HepG2 (cell line): Measurements from ENCODE around the gene CACNB4. TPM values are rescaled to one million over a fixed set of nuclear protein-coding genes. Genes with fewer than 3 reads are reported as not detected.

ENCODE experiments used
- CBX2 ChIP-seq, 2 experiments: fragments of 200-600 bp in 1 of 2; sonication (generic); formaldehyde crosslinking in 1 of 2; IDR thresholded peaks; 2 replicates each; pipeline versions ENCODE4 v1.7.0 to v1.8.1; 2018 to 2022; ENCODE audit warnings: low read depth in 2 of 2, low read length in 1 of 2, mild to moderate bottlenecking in 1 of 2, missing genetic modification reagents in 1 of 2
- ELF4 ChIP-seq: sonication (generic); formaldehyde crosslinking; IDR thresholded peaks from 2 replicates; pipeline ENCODE4 v1.5.0; 2020; ENCODE audit warnings: missing genetic modification reagents, mild to moderate bottlenecking, moderate library complexity, borderline replicate concordance
- EP300 ChIP-seq, 3 experiments: sonication (generic) in 1 of 3; formaldehyde crosslinking in 1 of 3; IDR thresholded peaks; 2 replicates each; pipeline versions ENCODE4 v1.5.1 to v1.6.1; 2011 to 2020; ENCODE audit warnings: low read depth in 2 of 3, low read length in 2 of 3, borderline replicate concordance in 1 of 3, improper control_type of control experiment in 1 of 3, mild to moderate bottlenecking in 1 of 3, missing genetic modification reagents in 1 of 3, moderate library complexity in 1 of 3
- ETV5 ChIP-seq: IDR thresholded peaks from 2 replicates; pipeline ENCODE4 v1.6.1; 2018; ENCODE audit warnings: missing biosample characterization, missing genetic modification reagents, inconsistent platforms, borderline replicate concordance
- FOXO1 ChIP-seq: sonication (generic); formaldehyde crosslinking; IDR thresholded peaks from 2 replicates; pipeline ENCODE4 v1.4.0; 2020; ENCODE audit warnings: missing genetic modification reagents
- GABPB1 ChIP-seq: IDR thresholded peaks from 2 replicates; pipeline ENCODE4 v1.6.1; 2016; ENCODE audit warnings: mild to moderate bottlenecking, missing genetic modification reagents, moderate library complexity, missing compliant biosample characterization
- ISL2 ChIP-seq: sonication (generic); formaldehyde crosslinking; IDR thresholded peaks from 2 replicates; pipeline ENCODE4 v1.5.0; 2020; ENCODE audit warnings: missing genetic modification reagents
- KDM3A ChIP-seq: IDR thresholded peaks from 2 replicates; pipeline ENCODE4 v1.6.1; 2018; ENCODE audit warnings: low read depth, missing compliant biosample characterization
- MXD4 ChIP-seq: IDR thresholded peaks from 2 replicates; pipeline ENCODE4 v1.6.1; 2016; ENCODE audit warnings: mild to moderate bottlenecking, missing biosample characterization, missing genetic modification reagents
- PHF8 ChIP-seq: sonication (generic); formaldehyde crosslinking; IDR thresholded peaks from 2 replicates; pipeline ENCODE4 v1.5.0; 2020; ENCODE audit warnings: missing genetic modification reagents
- POLR2AphosphoS2 ChIP-seq: IDR thresholded peaks from 2 replicates; pipeline ENCODE4 v1.6.1; 2011; ENCODE audit warnings: low read depth, low read length, improper control_type of control experiment
- RXRA ChIP-seq: sonication (generic); formaldehyde crosslinking; IDR thresholded peaks from 2 replicates; pipeline ENCODE4 v1.5.1; 2020; ENCODE audit warnings: missing genetic modification reagents
- SAP130 ChIP-seq: IDR thresholded peaks from 2 replicates; pipeline ENCODE4 v1.6.1; 2016; ENCODE audit warnings: low read depth
- SP140L ChIP-seq: sonication (generic); formaldehyde crosslinking; IDR thresholded peaks from 2 replicates; pipeline ENCODE4 v1.4.0; 2020; ENCODE audit warnings: missing genetic modification reagents, borderline replicate concordance
- SSRP1 ChIP-seq: IDR thresholded peaks from 2 replicates; pipeline ENCODE4 v1.6.1; 2016; ENCODE audit warnings: control low read depth
- TEAD3 ChIP-seq: optimal IDR thresholded peaks from 2 replicates; pipeline ENCODE3; 2016; ENCODE audit warnings: borderline replicate concordance
- TOE1 ChIP-seq: sonication (generic); formaldehyde crosslinking; IDR thresholded peaks from 2 replicates; pipeline ENCODE4 v1.4.0; 2020; ENCODE audit warnings: mild to moderate bottlenecking, missing genetic modification reagents
- TSC22D2 ChIP-seq: sonication (generic); formaldehyde crosslinking; IDR thresholded peaks from 2 replicates; pipeline ENCODE4 v1.5.1; 2020; ENCODE audit warnings: missing genetic modification reagents, mild to moderate bottlenecking, borderline replicate concordance
- YY1 ChIP-seq: IDR thresholded peaks from 2 replicates; pipeline ENCODE4 v1.6.1; 2011; ENCODE audit warnings: low read length, low read depth, moderate library complexity, mild to moderate bottlenecking; ENCODE audit not compliant: insufficient read depth, insufficient replicate concordance
- ZFP36L1 ChIP-seq: sonication (generic); formaldehyde crosslinking; IDR thresholded peaks from 2 replicates; pipeline ENCODE4 v1.8.0; 2022; ENCODE audit warnings: mild to moderate bottlenecking, missing genetic modification reagents, moderate library complexity
- ZNF44 ChIP-seq: sonication (generic); formaldehyde crosslinking; IDR thresholded peaks from 2 replicates; pipeline ENCODE4 v1.5.1; 2020; ENCODE audit warnings: mild to moderate bottlenecking, missing genetic modification reagents
- ZNF441 ChIP-seq: sonication (generic); formaldehyde crosslinking; IDR thresholded peaks from 2 replicates; pipeline ENCODE4 v1.7.0; 2021; ENCODE audit warnings: missing genetic modification reagents, borderline replicate concordance
- ZNF713 ChIP-seq: sonication (generic); formaldehyde crosslinking; IDR thresholded peaks from 2 replicates; pipeline ENCODE4 v1.4.0; 2020; ENCODE audit warnings: mild to moderate bottlenecking, missing genetic modification reagents
- polyA plus RNA-seq, 8 experiments: library from polyadenylated mRNA; depleted of rRNA in 3 of 8; stranded (reverse) in 7 of 8; unstranded in 1 of 8; fragments of >200 nt; fragmentation: Illumina TruSeq in 4 of 8; extraction: Trizol in 4 of 8; gene quantifications; 2 replicates each; pipeline versions ENCODE4 v1.2.1 to v1.2.3, GENCODE V29; 2011 to 2016; ENCODE audit warnings: low read depth in 4 of 8, missing spikeins in 1 of 8, mixed read lengths in 1 of 8; ENCODE audit not compliant: insufficient read depth in 1 of 8
- total RNA-seq, 5 experiments: library from RNA; depleted of rRNA; stranded (reverse); fragments of >200 nt; fragmentation: Illumina TruSeq; extraction: Trizol; gene quantifications; 2 replicates each; pipeline ENCODE4 v1.2.3, GENCODE V29; 2016; ENCODE audit warnings: low read depth in 1 of 5
- TF ChIP-seq, protein P1 (sequence below): sonication (generic); formaldehyde crosslinking; IDR thresholded peaks from 2 replicates; pipeline ENCODE4 v1.8.1; 2023; ENCODE audit warnings: mild to moderate bottlenecking, moderate library complexity, missing genetic modification reagents
- TF ChIP-seq, protein P2 (sequence below): IDR thresholded peaks from 2 replicates; pipeline ENCODE4 v1.6.1; 2012; ENCODE audit warnings: inconsistent platforms
- TF ChIP-seq, protein P3 (sequence below): sonication (generic); formaldehyde crosslinking; IDR thresholded peaks from 2 replicates; pipeline ENCODE4 v1.4.0; 2020; ENCODE audit warnings: low read depth, missing genetic modification reagents

The CACNB4 gene
- total and polyA plus RNA-seq, 2 of the 13 experiments (the other 11 are each of a cell fraction or from before 2014, with no cell fraction given): 5.1 to 14.3 TPM

DNA sequence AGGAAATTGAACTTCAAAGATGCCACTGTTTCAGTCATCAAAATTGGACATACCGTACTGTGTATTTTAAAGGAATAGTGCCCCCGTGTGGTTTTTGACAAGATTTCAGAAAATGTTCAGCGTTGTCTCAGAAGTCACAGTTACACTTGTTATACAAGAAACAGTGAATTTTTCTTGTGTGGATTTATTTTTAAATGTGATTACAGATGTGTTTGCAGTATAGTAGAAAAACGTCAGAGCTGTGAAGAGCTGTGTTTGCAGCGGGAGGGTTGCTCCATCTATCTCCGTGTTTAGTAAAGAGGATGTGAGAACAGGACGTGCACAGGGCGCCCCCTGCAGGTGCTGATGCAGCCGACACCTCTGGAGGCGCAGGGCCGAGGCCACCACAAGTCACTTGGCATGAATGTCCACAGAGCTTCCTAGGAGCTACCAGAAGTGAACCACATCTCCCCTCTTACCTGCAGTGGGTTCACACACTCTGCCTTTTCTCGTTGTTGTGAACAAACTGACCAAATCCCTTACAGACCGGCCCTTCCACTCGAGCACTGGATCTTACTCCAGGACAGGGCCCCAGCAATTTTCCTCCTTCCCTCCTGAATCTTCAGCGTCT is 73.1 kb downstream of the CACNB4 start (continued):
- no peak for TF ChIP-seq CBX2 (IDR thresholded peaks at IDR 0.05; ENCODE audit: low read depth, low read length)
- 0 out of 2 replicates have a peak, but pooled peaks have one; percentile 29 for TF ChIP-seq CBX2 (CRISPR knock-in tag; IDR thresholded peaks at IDR 0.05; ENCODE audit: low read depth)
- 0 out of 4 replicates have a peak, but pooled peaks of 1 of the 2 experiments have one; percentile 23 for TF ChIP-seq EP300 (IDR thresholded peaks at IDR 0.05; ENCODE audit: low read depth in 2 of 2, low read length in 2 of 2)
- TF ChIP-seq EP300 (CRISPR knock-in tag; IDR thresholded peaks at IDR 0.05; ENCODE audit: borderline replicate concordance): no peak
- peak; percentile 38; the same call in 1 of the 2 replicates for TF ChIP-seq PHF8
- peak; percentile 51; the same call in 1 of the 2 replicates for TF ChIP-seq MXD4 (CRISPR knock-in tag)
- peak; percentile 52 for TF ChIP-seq GABPB1 (CRISPR knock-in tag)
- TF ChIP-seq, protein P1, sequence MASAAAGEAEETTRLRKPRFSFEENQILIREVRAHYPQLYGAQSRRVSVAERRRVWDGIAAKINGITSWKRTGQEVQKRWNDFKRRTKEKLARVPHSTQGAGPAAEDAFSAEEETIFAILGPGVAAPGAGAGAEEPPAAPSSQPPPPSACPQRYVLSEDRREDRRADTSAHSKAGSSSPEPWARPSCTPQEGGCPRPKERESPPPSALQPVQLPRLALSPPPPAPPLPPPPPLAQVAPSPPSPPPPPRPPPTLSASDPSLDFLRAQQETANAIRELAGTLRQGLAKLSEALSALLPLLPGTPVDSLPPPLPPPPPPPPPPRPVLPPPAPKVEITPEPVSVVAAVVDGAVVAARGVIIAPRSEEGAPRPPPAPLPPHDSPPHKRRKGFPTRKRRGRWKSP (CRISPR knock-in tag): no peak
- TF ChIP-seq SSRP1 (CRISPR knock-in tag): 0 out of 2 replicates have a peak, but pooled peaks have one; percentile 49
- TF ChIP-seq RXRA (CRISPR knock-in tag): peak; percentile 62
- TF ChIP-seq ZNF441 (CRISPR knock-in tag): no peak
- peak; percentile 45 for TF ChIP-seq TEAD3
- TF ChIP-seq SAP130 (CRISPR knock-in tag): peak; percentile 39; the same call in 1 of the 2 replicates
- TF ChIP-seq POLR2AphosphoS2: no peak
- TF ChIP-seq ZNF44 (CRISPR knock-in tag): 0 out of 2 replicates have a peak, but pooled peaks have one; percentile 50
- no peak for TF ChIP-seq ZNF713
- peak; percentile 75; the same call in 1 of the 2 replicates for TF ChIP-seq KDM3A (CRISPR knock-in tag)
- TF ChIP-seq TSC22D2 (CRISPR knock-in tag): peak; percentile 89; the same call in 1 of the 2 replicates
- TF ChIP-seq YY1: peak; percentile 30
- TF ChIP-seq FOXO1 (CRISPR knock-in tag): 0 out of 2 replicates have a peak, but pooled peaks have one; percentile 30
- TF ChIP-seq, protein P2, sequence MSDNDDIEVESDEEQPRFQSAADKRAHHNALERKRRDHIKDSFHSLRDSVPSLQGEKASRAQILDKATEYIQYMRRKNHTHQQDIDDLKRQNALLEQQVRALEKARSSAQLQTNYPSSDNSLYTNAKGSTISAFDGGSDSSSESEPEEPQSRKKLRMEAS: 0 out of 2 replicates have a peak, but pooled peaks have one; percentile 21
- TF ChIP-seq, protein P3, sequence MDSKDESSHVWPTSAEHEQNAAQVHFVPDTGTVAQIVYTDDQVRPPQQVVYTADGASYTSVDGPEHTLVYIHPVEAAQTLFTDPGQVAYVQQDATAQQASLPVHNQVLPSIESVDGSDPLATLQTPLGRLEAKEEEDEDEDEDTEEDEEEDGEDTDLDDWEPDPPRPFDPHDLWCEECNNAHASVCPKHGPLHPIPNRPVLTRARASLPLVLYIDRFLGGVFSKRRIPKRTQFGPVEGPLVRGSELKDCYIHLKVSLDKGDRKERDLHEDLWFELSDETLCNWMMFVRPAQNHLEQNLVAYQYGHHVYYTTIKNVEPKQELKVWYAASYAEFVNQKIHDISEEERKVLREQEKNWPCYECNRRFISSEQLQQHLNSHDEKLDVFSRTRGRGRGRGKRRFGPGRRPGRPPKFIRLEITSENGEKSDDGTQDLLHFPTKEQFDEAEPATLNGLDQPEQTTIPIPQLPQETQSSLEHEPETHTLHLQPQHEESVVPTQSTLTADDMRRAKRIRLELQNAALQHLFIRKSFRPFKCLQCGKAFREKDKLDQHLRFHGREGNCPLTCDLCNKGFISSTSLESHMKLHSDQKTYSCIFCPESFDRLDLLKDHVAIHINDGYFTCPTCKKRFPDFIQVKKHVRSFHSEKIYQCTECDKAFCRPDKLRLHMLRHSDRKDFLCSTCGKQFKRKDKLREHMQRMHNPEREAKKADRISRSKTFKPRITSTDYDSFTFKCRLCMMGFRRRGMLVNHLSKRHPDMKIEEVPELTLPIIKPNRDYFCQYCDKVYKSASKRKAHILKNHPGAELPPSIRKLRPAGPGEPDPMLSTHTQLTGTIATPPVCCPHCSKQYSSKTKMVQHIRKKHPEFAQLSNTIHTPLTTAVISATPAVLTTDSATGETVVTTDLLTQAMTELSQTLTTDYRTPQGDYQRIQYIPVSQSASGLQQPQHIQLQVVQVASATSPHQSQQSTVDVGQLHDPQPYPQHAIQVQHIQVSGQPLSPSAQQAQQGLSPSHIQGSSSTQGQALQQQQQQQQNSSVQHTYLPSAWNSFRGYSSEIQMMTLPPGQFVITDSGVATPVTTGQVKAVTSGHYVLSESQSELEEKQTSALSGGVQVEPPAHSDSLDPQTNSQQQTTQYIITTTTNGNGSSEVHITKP (CRISPR knock-in tag): no peak
- TF ChIP-seq ELF4 (CRISPR knock-in tag): peak; percentile 39; the same call in 1 of the 2 replicates
- peak; percentile 57 for TF ChIP-seq ETV5 (CRISPR knock-in tag)
- 0 out of 2 replicates have a peak, but pooled peaks have one; percentile 29 for TF ChIP-seq ZFP36L1 (CRISPR knock-in tag)
- 0 out of 2 replicates have a peak, but pooled peaks have one; percentile 85 for TF ChIP-seq SP140L (CRISPR knock-in tag)
- TF ChIP-seq ISL2 (CRISPR knock-in tag): 0 out of 2 replicates have a peak, but pooled peaks have one; percentile 47
- TF ChIP-seq TOE1 (CRISPR knock-in tag): no peak
